IPS DF 19.7 (cell line): ENCODE data around the gene PNMA1.

Experiments used
- DNase-seq: peaks from one replicate; pipeline ENCODE4 v3.0.0-alpha.2; 2013; ENCODE audit warnings: low read depth, low spot score

PNMA1 gene, protein sequence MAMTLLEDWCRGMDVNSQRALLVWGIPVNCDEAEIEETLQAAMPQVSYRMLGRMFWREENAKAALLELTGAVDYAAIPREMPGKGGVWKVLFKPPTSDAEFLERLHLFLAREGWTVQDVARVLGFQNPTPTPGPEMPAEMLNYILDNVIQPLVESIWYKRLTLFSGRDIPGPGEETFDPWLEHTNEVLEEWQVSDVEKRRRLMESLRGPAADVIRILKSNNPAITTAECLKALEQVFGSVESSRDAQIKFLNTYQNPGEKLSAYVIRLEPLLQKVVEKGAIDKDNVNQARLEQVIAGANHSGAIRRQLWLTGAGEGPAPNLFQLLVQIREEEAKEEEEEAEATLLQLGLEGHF

DNA sequence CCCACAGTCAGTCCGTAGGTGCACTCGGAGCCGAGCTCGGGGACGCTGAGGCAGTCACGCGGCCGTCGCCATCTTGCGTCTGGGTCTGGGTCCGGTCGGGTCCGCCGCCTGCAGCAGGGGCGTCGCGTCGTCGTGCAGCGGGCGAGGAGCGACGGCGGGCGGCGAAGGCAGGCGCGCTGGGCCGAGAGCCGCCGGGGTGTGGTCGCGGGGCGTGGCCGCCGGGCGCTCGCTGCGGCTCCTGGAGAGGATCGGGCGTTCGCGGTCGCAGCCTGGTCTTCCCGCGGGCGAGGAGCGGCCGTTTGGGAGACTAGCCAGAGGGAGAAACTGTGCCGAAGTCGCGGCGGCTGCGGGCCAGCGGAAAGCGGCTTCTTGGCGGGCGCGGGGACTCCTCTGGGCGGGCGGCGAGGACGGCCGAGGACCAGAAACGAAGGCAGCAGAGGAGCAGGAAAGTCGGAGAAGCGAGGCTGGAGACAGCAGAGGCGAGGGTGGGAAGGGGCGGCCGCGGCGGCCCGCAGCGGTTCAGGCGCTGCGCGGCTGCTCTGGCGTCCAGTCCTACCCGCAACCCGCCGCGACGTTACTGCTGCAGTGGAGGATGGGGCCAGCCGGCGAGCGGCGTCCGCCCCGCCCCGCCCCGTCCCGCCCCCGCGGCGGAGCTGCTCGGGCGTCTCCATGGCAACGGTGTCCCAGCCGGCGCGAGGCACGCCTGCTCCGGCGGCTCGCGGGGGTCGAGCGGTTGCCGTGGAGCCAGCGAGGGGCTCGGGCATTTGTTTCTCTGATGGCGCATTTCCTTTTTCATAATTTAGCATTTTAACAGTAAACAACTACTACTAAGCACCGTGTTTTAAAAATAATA is at the start of gene PNMA1:
Gene PNMA1 (minus strand): TSS at position 582 of the 853 bp plus-strand sequence. CDS start 745 bp downstream, outside the sequence.
- DNase-seq: no peak

DNA sequence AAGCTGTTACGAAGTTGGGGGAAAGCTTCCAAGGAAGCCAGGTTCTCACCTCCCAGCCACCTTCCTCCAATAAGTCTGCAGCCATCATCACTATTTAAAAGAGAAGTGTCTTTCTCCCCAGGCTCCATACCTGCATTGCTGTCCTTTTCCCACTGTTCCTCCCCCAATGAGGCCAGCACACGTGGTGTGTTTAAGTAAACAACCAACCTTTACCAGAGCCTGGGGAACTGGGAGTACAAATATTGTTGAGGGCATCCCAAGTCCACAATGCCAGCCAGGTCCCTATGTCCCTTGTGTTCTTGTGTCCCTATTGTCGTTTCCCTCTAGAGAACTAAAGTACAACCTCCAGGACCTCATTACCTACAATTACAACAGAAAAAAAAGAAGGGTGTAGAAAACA is 49.2 kb upstream of the PNMA1 start:
- no peak for DNase-seq

DNA sequence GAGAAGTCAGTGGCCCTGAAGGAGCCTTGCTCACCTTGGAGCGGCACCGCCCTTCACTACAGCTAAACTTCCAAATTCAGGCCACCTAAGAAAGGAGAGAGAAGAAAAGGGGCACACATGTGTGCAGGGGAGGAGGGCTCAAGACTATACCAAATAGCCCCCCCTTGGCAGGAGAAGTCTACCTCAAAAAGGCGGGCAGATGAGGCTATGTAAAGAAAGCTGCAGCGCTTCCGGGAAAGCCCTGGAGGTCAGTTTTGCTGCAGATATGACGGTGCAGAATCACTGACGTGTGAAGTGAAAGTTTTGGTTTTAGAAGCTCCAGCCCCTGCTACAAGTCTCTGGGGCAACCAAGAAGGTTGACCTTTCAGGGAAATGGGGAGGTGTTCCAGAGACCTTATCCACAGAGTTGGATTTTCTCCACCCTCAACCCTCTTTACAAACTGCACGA is 48.2 kb upstream of the PNMA1 start:
- no peak for DNase-seq

DNA sequence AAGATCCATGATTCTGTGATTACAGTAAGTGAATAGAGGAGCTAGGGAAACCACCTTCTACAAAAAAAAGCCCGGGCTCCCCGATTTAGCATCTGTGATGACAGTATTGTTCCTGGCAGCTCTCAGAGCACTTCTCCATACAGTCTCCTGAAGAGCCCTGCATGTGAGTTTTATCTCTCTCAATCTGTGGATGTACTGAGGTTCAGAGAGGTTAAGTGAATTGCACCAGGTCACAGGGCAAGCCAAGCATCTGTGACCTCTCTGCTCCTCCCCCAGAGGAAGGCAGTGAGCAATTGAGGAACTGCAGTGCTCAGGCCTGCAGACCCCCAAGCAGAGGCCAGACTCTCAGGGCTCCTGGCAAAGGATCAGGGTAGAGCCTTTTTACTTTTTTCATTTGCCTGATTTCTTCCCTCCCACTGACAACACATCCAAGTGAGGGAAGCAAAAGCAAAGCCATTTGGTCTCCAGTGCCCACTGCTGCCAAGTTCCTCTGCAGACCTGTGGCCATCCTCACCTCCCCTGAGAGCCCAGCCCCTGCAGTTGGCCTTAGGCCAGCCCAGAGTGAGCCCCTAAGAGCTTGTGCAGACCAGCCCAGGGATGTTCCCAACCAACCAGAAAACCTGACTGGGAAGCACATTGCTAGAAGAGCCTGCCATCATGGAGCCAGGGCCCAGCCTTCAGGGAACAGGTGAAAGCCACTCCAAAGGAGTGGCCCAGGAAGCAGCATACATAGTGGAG is 47.6 kb upstream of the PNMA1 start:
- no peak for DNase-seq

DNA sequence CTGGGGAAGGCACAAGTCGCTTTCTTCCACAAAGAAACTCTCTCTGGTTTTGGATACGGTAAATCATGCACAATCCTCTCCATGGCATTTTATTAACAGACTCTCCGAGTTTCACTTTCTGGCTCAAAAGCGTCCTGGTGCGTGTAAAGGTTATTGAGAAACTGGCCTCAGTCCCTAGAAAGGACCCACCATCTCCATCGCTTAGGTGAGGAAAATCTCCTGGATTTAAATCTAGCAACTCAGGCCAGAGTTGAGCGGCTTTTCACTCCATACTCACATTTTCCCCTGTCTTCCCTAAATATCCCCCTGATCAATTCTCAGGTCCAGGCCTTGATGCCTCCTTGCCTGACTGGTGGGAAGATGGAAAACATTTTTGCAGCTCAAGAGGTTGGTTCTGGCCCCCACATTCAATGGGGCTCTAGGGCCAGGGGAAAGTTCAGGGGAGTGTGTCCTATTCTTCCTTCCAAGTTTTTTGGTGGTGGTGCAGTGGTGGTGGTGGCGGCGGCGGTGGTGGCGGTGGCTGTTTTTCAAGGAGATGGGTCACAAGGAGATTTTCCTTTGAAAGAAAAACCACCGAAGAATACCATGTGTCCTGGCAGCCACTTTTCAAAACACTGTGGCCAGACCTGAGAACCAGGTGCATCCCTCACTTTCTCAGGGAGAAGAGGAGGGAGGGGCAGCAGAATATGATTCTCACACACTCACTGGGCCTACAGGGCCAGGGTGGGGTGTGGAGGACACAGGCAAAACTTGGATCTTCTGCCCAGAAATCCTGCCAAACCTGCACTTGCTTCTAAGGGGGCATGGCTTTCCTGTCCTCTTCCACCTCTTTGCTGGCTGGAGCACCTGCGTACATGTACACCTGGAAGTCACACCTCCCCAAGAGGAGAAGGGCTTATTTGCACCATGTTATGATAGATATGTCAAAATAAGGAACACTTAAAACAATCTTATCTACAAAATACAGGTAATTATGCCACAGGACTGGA is 46.7 kb upstream of the PNMA1 start:
- DNase-seq: no peak

DNA sequence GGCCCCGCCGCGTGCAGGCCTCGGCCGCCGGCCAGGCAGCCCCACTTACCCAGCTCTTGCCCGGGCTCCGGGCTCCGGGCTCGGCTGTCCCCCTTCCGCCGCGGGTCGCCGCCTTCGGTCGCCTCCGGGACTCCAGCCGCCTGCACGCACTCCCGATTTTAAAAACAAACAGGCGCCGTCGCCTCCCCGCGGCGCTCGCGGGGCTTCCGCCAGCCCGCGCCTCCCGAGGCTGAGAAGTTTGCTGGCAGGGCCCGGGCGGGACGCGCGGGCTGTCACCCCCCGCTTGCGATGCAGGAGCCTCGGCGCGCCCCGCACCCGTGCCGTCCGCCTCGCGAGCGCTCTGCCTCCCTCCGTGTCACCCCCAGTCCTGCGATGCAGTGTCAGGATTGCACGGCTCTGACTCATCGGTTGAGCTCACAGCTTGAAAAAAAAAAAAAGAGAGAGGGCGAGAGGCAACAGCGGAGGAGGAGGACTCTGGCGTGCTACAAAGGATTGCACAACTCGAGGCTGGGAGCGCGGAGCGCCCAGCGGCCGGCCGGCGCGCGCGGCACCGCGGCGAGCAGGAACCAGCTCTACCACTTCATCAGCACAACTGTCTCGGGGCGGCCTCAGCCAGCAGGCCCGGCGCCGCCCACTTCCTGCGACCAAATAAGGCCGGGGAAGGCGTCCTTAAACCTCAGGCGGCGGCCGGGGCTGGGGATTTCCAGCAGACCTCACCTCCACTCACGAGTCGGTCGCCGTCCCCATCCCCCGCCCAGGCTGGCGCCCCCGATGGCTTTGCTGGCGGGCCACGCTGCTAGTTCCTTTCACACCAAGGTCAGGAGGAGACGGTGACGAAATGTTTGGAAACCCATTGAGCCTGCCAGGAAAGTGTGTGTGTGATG is 45.8 kb upstream of the PNMA1 start:
- DNase-seq: no peak

DNA sequence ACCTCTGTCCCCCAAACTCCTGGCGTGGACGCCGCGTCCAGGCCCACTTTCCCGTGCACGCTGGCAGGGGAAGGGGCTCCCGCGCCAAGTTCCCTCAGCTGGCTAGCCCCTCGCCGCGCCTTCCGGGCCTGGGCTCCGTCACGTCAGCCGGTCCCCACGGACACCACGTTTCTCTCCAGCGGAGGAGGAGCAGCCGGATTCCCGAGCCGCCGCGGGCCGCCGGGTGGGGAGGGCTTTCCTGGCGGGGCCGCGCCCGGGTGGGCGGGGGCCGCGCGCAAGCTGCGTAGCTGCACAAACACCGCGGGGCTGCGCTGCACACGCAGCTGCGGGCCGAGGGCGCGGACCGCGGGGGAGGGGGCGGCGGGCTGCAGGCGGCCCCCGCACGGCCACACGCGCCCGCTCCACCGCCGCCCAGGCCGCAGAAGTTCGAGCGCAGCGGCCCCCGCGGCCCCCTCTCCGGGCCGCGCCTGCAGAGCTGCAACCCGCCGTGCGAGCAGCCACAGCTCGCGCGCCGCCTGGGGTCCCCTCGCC is 45.1 kb upstream of the PNMA1 start:
- DNase-seq: no peak

DNA sequence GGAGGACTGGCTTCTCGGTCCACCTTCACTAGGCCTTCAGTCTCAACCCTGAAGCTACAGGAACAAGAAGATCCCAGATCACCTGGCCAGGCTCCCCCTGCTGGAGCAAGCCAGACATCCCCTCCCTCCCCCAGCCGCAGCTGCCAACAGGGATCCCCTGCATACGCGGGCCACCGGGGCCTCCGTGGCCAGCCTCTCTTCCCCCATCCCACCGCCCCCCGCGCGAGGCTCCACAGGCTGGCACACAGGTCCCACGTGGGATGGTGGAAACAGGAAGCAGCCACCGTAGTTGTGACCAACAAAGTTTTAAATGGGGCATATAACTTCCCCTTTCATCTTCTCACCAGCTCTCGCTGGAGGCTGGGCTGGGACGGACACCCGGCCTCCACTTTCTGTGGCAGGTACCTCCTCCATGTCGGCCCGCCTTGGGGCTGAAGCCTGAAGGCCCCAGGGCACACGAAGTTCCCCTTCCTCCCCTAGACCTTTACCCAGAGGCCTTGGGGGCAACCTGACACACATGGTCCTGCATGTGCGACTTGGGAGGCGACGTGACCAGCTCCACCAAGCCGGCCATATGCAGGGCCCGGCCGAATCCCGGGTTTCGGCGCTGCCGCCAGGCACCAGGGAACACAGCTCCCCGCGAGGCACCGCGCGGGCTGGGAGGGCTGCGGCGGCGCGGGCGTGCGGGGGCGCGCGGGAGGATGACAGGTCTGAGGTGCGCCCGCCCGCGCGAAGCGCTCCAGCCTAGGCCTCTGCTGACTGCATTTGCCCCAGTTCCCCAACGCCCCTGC is 44.4 kb upstream of the PNMA1 start:
- no peak for DNase-seq

DNA sequence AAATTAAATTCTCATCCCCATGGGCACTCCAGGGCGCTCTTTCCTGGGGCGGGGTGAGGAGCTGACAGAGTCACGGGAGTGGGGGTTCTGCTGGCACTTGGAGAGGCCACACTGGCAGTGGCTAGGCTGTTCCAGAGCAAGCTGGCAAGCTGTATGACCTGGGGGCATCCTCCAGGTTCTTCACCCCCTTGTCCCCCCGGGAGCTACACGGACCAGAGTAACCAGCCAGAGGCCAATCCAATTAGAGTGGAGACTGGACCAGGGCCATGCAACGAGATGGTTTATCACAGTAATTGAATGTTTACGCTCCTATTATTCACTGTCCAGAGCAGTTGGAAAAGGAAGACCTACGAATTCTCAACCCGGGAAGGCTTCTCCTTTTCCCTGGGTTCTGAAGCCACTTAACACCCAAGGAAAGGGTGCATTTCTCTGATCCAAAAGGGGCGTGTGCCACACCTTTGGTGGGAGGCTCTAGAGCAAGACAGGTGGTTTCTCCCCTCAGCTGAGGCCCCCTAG is 43.8 kb upstream of the PNMA1 start:
- no peak for DNase-seq

DNA sequence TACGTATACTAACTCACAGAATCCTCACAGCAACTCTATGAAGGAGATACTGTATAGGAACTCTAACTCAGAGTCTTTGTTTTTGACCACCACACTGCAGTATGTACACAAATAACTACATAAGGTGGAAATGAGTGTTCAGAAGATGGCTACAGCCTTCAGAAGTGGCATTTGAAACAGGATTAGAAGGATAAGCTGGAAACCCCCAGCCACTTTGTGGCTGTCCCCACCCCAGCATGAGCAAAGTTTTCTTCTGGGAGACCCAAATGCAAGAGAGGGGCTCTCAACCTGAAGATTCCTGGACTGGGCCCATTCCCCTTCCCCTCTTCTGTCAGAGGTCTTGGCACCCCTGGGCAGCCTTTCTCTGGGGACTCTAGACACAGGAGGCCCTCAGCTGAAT is 43.2 kb upstream of the PNMA1 start:
- no peak for DNase-seq

DNA sequence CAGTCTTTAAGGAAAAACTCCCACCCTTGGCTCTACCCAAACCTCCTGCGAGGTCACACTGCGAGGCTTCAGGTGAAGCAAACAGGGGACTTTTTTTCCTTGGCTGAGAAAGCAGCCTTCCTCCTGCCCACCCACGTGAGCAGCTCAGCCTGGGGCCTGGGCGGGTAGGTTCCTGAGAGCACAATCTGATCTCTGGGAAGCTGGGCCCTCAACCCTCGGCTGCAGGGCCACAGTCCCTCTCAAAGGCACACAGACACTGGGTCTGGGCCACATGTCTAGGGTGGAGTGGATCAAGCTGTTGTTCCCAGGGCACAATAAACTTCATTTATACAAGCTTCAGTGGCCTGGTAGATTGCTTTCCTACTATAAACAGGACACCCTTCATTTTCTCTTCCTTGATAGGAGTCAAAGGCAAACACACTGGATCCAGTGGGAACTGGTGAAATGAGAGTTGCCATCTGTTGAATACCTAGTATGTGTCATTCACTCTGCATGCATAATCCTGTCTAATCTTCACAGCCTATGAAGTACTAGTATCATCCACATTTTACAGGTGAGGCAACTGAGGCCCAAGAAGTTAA is 41.3 kb upstream of the PNMA1 start:
- DNase-seq: no peak

DNA sequence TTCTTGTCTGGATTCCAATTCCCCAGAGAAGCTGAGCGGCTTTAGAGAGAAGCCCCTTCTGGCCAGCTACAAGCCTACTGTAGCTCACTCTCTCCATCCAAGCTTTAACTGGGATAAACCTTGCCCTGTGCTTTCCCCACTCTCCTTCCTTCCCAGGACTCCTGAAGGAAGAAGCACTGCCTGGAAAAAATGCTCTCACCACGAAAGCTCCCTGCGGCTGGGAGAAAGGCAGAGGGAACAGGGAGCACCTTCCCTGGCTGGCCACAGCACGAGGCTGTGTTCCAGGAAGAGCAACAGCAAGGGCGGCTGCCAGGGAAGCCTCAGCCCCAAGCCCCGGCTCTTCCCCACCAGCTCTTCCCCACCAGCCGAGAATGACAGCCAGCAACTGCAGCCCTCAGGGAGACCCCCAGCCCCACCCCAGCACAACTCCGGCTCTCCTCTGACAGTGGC is 40.8 kb upstream of the PNMA1 start:
- no peak for DNase-seq

DNA sequence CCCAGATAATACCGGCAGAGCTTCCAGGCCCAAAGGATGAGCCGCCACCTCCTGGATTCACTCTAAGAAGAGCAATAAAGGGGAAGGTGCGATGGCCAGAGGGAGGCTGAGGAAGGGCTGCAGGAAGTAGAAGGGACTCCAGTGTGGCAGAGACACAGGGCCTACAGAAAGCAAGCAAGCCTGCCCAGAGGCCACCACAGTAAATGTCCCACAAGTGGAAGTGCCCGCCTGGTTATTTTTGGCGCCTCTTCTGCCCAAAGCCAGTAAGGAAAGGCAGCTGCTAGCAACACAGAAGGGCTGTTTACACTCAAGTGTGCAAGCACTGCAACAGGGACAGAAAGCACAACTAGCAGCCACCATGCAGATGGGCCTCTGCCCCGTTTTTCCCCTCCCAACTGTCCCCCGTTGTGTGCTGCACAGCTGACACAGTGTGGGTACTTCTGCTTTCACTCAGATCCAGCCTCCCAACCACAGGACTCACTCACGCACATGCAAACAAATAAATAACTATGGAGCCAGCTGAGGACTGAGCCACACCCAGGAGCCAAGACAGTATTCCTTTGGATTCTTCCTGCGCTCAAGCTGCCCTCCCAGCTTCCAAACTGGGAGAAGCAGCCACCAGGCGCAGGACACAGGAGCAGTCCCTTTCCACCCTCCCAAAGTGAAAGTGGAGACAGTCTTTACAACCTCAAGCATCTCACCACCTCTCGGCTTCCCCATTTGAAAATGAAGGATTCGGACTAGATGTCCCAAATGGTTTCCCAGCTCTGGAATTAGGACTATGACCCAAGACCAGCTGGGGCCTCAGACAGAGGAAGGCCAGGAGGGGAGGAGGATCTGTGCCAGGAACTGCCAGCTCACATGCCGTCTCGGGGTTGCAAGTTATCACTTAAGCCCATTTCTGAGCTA is 40.0 kb upstream of the PNMA1 start:
- no peak for DNase-seq

DNA sequence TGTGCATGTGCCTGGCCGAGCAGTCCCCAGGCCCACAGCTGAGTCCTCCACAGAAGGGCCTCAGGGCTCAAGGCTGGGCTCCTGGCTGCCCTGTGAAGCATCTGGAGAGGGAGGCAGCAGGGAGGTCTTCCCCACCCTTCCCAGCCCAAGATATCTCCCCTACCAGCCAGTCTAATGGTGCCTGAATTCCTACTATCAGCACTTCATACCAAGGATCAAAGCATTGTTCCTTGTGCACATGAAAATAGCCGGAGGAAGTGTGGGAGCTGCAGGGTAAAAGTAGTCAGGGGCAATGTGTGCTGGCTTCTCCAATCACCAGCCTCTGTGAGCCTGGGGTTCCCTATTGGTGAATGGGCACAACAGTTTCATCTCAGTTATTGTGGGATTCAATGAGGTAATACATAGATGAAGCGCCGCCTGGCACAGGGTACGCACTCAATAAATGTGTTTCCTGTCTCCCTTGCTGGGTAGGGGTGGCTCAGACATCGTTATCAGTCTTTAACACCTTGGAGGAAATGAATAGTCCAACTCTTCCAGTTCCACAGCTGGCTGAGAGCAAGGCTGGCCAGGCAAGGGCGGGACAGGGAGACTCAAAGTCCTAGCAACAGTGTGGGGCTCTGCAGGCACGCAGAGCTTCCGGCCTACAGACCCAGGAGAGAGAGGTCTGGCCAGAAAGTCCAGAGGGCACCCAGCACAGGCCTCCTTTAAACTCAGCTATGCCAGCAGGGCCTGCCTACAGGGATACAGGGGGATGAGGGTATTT is 39.1 kb upstream of the PNMA1 start:
- no peak for DNase-seq

DNA sequence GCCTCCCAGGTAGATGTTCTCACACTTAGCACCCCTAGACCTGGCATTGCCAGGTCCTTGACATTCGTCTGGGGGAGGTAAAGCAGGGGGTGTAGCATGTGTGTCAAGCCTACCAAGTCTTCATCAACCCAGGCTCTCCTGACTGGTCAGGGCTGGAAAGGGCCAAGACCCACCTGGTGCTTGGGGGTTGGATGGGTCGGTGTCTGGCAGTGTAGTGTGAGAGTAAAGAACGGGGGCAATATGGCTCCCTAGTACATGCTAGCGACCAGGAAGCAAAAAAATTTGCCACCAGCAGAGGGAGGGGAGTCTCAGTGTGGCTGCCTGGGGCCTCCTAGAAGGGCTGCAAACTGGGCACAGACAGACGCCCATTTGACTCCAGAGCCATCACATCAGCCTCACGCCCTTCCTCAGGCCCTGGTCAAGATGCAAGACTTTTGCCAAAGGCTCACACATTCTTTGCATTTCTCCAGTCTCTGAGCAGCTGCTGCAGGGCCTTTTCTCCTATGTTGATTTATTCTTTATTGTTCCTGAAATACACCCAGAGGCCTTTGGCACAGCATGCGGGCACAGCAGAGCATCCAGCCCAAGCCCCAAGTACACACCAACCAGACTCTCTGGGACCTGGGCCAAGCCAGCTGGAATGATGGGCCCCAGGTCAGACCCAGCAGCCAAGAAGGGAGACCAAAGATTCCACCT is 38.3 kb upstream of the PNMA1 start:
- DNase-seq: no peak
